Astrocyte (in vitro differentiated cells and primary cell): Measurements from ENCODE around the gene CRHR1.

Source experiments
- EZH2 ChIP-seq: IDR thresholded peaks from 2 replicates; pipeline ENCODE4 v1.6.1; 2012; ENCODE audit warnings: mild to moderate bottlenecking, low read length, inconsistent platforms; ENCODE audit not compliant: insufficient read depth
- TF ChIP-seq, protein P1 (sequence below): IDR thresholded peaks from 2 replicates; pipeline ENCODE4 v1.5.1; 2011; ENCODE audit warnings: low read depth, mild to moderate bottlenecking, inconsistent platforms, low read length, moderate library complexity; ENCODE audit not compliant: insufficient read depth

DNA sequence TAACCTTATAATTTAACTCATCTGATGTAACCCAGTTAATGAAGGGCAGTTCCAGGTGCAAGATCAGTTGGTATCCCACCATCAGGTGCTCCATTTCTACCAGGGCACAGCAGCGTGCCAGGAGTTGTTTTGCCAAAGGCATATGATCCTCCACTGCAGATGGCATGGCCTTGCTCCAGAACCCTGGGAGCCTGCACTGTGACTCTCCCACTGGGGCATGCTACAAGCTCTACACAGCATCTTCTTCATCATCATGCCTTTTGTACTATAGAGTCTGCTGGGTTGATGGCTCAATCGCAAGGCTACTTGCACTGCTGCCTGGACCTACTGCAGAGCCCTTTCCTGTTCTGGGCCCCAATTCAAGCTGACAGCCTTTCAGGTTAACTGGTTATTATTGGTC, 98.9 kb downstream of the CRHR1 start:
- TF ChIP-seq, protein P1, sequence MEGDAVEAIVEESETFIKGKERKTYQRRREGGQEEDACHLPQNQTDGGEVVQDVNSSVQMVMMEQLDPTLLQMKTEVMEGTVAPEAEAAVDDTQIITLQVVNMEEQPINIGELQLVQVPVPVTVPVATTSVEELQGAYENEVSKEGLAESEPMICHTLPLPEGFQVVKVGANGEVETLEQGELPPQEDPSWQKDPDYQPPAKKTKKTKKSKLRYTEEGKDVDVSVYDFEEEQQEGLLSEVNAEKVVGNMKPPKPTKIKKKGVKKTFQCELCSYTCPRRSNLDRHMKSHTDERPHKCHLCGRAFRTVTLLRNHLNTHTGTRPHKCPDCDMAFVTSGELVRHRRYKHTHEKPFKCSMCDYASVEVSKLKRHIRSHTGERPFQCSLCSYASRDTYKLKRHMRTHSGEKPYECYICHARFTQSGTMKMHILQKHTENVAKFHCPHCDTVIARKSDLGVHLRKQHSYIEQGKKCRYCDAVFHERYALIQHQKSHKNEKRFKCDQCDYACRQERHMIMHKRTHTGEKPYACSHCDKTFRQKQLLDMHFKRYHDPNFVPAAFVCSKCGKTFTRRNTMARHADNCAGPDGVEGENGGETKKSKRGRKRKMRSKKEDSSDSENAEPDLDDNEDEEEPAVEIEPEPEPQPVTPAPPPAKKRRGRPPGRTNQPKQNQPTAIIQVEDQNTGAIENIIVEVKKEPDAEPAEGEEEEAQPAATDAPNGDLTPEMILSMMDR = no peak
- no peak for TF ChIP-seq EZH2
